Keratinocyte (primary cell): ENCODE measurements around the gene SPEM2.

Source experiments
- CTCF ChIP-seq, 3 experiments: IDR thresholded peaks in 1 of 3; conservative IDR thresholded peaks in 1 of 3; optimal IDR thresholded peaks in 1 of 3; 2 replicates in 2 of 3; 3 replicates in 1 of 3; pipeline versions ENCODE3 to v1.5.1; 2011; ENCODE audit warnings: low read length in 3 of 3, mild to moderate bottlenecking in 3 of 3, moderate library complexity in 2 of 3, control low read depth in 1 of 3, inconsistent platforms in 1 of 3; ENCODE audit not compliant: insufficient read depth in 2 of 3; ENCODE audit errors: extremely low read depth in 1 of 3
- EZH2 ChIP-seq: IDR thresholded peaks from one replicate; pipeline ENCODE4 v1.6.1; 2012; ENCODE audit warnings: inconsistent platforms, mild to moderate bottlenecking, low read length, moderate library complexity

- no peak for TF ChIP-seq CTCF (optimal IDR thresholded peaks at IDR 0.05 in 1 of 3, IDR thresholded peaks at IDR 0.05 in 1 of 3, conservative IDR thresholded peaks at IDR 0.05 in 1 of 3; ENCODE audit: extremely low read depth in 1 of 3, insufficient read depth in 2 of 3, low read length in 3 of 3)
- TF ChIP-seq EZH2, result no peak
Observed at GRCh38 chr17:7471729-7472128, 46.3 kb downstream of the SPEM2 start.
